GM13977 (cell line): Measurements from ENCODE around the gene LRMDA.
"Not testable (repeated sequence)": the region's sequence is repeated elsewhere in the genome, so short reads cannot be mapped to it uniquely, and the experiment has no call there.

ENCODE experiments used
- DNase-seq: peaks from one replicate; pipeline ENCODE4 v3.0.0; 2012; ENCODE audit warnings: low spot score
- CTCF ChIP-seq: IDR thresholded peaks from 2 replicates; pipeline ENCODE4 v1.5.1; 2012; ENCODE audit warnings: mild to moderate bottlenecking, control low read depth; ENCODE audit not compliant: insufficient read depth; ENCODE audit errors: extremely low read depth, missing control alignments
- in situ Hi-C: fragments of 300-500 bp; cut with MboI; formaldehyde crosslinking; loops from one replicate; pipeline ENCODE4 v1.12.0; 2022; ENCODE audit warnings: low sequenced_read_pairs, low pct_unique_long_range_greater_than_20kb, mixed read lengths, inconsistent platforms; ENCODE audit not compliant: unreplicated experiment

The LRMDA gene

GRCh38 chr10:75598998-75599397 is 167.6 kb downstream of the LRMDA start:
- in situ Hi-C loops, result no loop called here

GRCh38 chr10:75599875-75600648 is 168.6 kb downstream of the LRMDA start:
- TF ChIP-seq CTCF, result no peak
- in situ Hi-C loops, result no loop called here
- no peak for DNase-seq

More at GRCh38 chr10:75598998-75599397, 167.6 kb downstream of the LRMDA start:
- no peak for TF ChIP-seq CTCF
- DNase-seq, result no peak

GRCh38 chr10:75600833-75601232 is 169.4 kb downstream of the LRMDA start:
- in situ Hi-C loops, result no loop called here
- DNase-seq, result no peak
- TF ChIP-seq CTCF, result no peak

- DNase-seq, result no peak
- in situ Hi-C loops, result no loop called here
- TF ChIP-seq CTCF, result no peak
Observed at GRCh38 chr10:75602341-75602740, 170.9 kb downstream of the LRMDA start.

- TF ChIP-seq CTCF, result no peak
- in situ Hi-C loops, result no loop called here
- no peak for DNase-seq
Observed at GRCh38 chr10:75605096-75605495, 173.7 kb downstream of the LRMDA start.

- in situ Hi-C loops, DNase-seq: not testable (repeated sequence)
Observed at GRCh38 chr10:75605795-75606194, 174.4 kb downstream of the LRMDA start.

- no peak for TF ChIP-seq CTCF
- no peak for DNase-seq
- in situ Hi-C loops, result no loop called here
Observed at GRCh38 chr10:75606203-75606779, 174.9 kb downstream of the LRMDA start.
